PC-3 (cell line): ENCODE measurements around the gene CELA2B. TPM values are rescaled to one million over a fixed set of nuclear protein-coding genes. Genes with fewer than 3 reads are reported as not detected.
"Not testable (repeated sequence)": the region's sequence is repeated elsewhere in the genome, so short reads cannot be mapped to it uniquely, and the experiment has no call there.

ENCODE experiments used
- ATAC-seq: fragments of 200-7000 bp; cut with Tn5 transposase; 2 replicates; pipeline ENCODE4 v1.9.1; 2020; ENCODE audit warnings: mild to moderate bottlenecking, moderate library complexity
- BruUV-seq: library from RNA; stranded (reverse); fragments of 400-500 nt; replicated peaks from 2 replicates; lab custom pipeline; 2021; lab: Mats Ljungman, UMichigan
- CTCF ChIA-PET: fragments of 300-600 bp; sonication (Branson Sonifier 250); formaldehyde crosslinking; loops from one replicate; lab custom pipeline; 2022; ENCODE audit warnings: antibody characterized with exemption; lab: Charles Lee
- POLR2A ChIA-PET: fragments of 300-600 bp; sonication (Branson Sonifier 250); formaldehyde crosslinking; loops from one replicate; lab custom pipeline; 2022; ENCODE audit warnings: antibody characterized with exemption; ENCODE audit not compliant: unreplicated experiment; lab: Charles Lee
- DNase-seq: peaks from one replicate; pipeline ENCODE4 v3.0.0-alpha.2; 2015
- H2AFZ ChIP-seq: fragments of 300-600 bp; sonication (generic); 2 replicates; pipeline ENCODE4 v1.6.0; 2016; ENCODE audit warnings: antibody characterized with exemption, low read length
- H3F3A ChIP-seq: fragments of 300-600 bp; sonication (generic); one replicate; pipeline ENCODE4 v1.6.0; 2017; ENCODE audit warnings: antibody characterized with exemption, low read length, control low read depth, mild to moderate bottlenecking; ENCODE audit not compliant: unreplicated experiment
- H3K27ac ChIP-seq: fragments of 300-600 bp; sonication (generic); 2 replicates; pipeline ENCODE4 v1.5.1; 2016; ENCODE audit warnings: mild to moderate bottlenecking, low read length
- H3K27me3 ChIP-seq: fragments of 300-600 bp; sonication (generic); 2 replicates; pipeline ENCODE4 v1.6.1; 2016; ENCODE audit warnings: low read length, mixed read lengths
- H3K36me3 ChIP-seq: fragments of 300-600 bp; sonication (generic); 2 replicates; pipeline ENCODE4 v1.6.1; 2016; ENCODE audit warnings: low read depth, mixed run types, low read length, mixed read lengths
- H3K4me1 ChIP-seq: fragments of 300-600 bp; sonication (generic); 2 replicates; pipeline ENCODE4 v1.5.1; 2016; ENCODE audit warnings: low read length; ENCODE audit not compliant: insufficient read depth
- H3K4me2 ChIP-seq: fragments of 300-600 bp; sonication (generic); 2 replicates; pipeline ENCODE4 v1.6.0; 2016; ENCODE audit warnings: low read length
- H3K4me3 ChIP-seq: fragments of 300-600 bp; sonication (generic); 2 replicates; pipeline ENCODE4 v1.5.1; 2016; ENCODE audit warnings: mild to moderate bottlenecking, low read length, mixed read lengths
- H3K79me2 ChIP-seq: fragments of 300-600 bp; sonication (generic); 2 replicates; pipeline ENCODE4 v1.6.1; 2017; ENCODE audit warnings: low read length, mixed read lengths
- H3K9ac ChIP-seq: fragments of 300-600 bp; sonication (generic); 2 replicates; pipeline ENCODE4 v1.6.0; 2016; ENCODE audit warnings: mild to moderate bottlenecking, low read length
- H3K9me2 ChIP-seq: fragments of 300-600 bp; sonication (generic); replicated peaks from 2 replicates; pipeline ENCODE4 v1.6.1; 2016; ENCODE audit warnings: mixed run types, low read length, mixed read lengths
- H3K9me3 ChIP-seq: fragments of 300-600 bp; sonication (generic); 2 replicates; pipeline ENCODE4 v1.6.1; 2016; ENCODE audit warnings: low read length, mixed read lengths
- H4K20me1 ChIP-seq: fragments of 300-600 bp; sonication (generic); 2 replicates; pipeline ENCODE4 v1.6.1; 2016; ENCODE audit warnings: low read length, mixed read lengths
- CTCF ChIP-seq: fragments of 300-600 bp; sonication (generic); conservative IDR thresholded peaks from 2 replicates; pipeline ENCODE4 v1.5.1; 2017; ENCODE audit warnings: antibody characterized with exemption, low read depth, mild to moderate bottlenecking, low read length
- EZH2 ChIP-seq: fragments of 300-600 bp; sonication (generic); IDR thresholded peaks from one replicate; pipeline ENCODE4 v1.6.1; 2017; ENCODE audit warnings: antibody characterized with exemption, mild to moderate bottlenecking, low read length; ENCODE audit not compliant: unreplicated experiment
- EZH2phosphoT487 ChIP-seq: fragments of 300-600 bp; sonication (generic); IDR thresholded peaks from 2 replicates; pipeline ENCODE4 v1.6.1; 2018; ENCODE audit warnings: mild to moderate bottlenecking, antibody characterized with exemption, low read length, borderline replicate concordance
- intact Hi-C: fragments of 100-400 bp; cut with micrococcal nuclease; formaldehyde crosslinking; loops from 2 replicates; pipeline ENCODE4 v1.9.0; 2023
- total RNA-seq: library from RNA; depleted of rRNA; stranded (reverse); fragments of >200 nt; gene quantifications from 2 replicates; pipeline ENCODE4 v1.2.3, GENCODE V29; 2014

CELA2B gene
- total RNA-seq, 1 experiment from 2014 or later, result not detected

- ATAC-seq (no peak), DNase-seq (no peak)
- no peak overlapping the region for H3K9ac ChIP-seq
- CTCF ChIA-PET, result no interaction called here
- H3K4me2 ChIP-seq, result no peak overlapping the region
- H2AFZ ChIP-seq, result no peak overlapping the region
- H3K4me1 ChIP-seq, result no peaks in the 10 kb centered on the region
- H3K36me3 ChIP-seq, result no peaks in the 10 kb centered on the region
- TF ChIP-seq EZH2 (no peak), EZH2phosphoT487 (no peak), CTCF (no peak)
- H4K20me1 ChIP-seq, result no peaks in the 10 kb centered on the region
- no peaks in the 10 kb centered on the region for H3K27me3 ChIP-seq
- no peaks in the 10 kb centered on the region for H3F3A ChIP-seq
- no peaks in the 10 kb centered on the region for H3K79me2 ChIP-seq
- H3K9me2 ChIP-seq, result no peaks in the 10 kb centered on the region
- intact Hi-C loops, result no loop called here
- H3K27ac ChIP-seq, result no peak overlapping the region
- H3K4me3 ChIP-seq, result no peak overlapping the region
- POLR2A ChIA-PET, result no interaction called here
- no TSS peak for BruUV-seq
- no peaks in the 10 kb centered on the region for H3K9me3 ChIP-seq
Measured at GRCh38 chr1:15465674-15466073, 10.2 kb upstream of the CELA2B start.

GRCh38 chr1:15466955-15467625 is 8.8 kb upstream of the CELA2B start:
- H3K79me2 ChIP-seq, POLR2A ChIA-PET, H3K9ac ChIP-seq, H3K27ac ChIP-seq, H3K4me3 ChIP-seq, H2AFZ ChIP-seq, H3K9me2 ChIP-seq, H4K20me1 ChIP-seq, BruUV-seq, DNase-seq, H3K36me3 ChIP-seq, H3K27me3 ChIP-seq, H3K4me2 ChIP-seq, ATAC-seq, H3K9me3 ChIP-seq, CTCF ChIA-PET, intact Hi-C loops, H3F3A ChIP-seq, H3K4me1 ChIP-seq: not testable (repeated sequence)

GRCh38 chr1:15468145-15468544 is 7.8 kb upstream of the CELA2B start:
- no peaks in the 10 kb centered on the region for H3F3A ChIP-seq
- no peaks in the 10 kb centered on the region for H3K9me3 ChIP-seq
- H3K36me3 ChIP-seq, result no peaks in the 10 kb centered on the region
- no peak overlapping the region for H3K4me2 ChIP-seq
- TF ChIP-seq CTCF (no peak), EZH2 (no peak), EZH2phosphoT487 (no peak)
- DNase-seq (no peak), ATAC-seq (no peak)
- no peaks in the 10 kb centered on the region for H4K20me1 ChIP-seq
- no peaks in the 10 kb centered on the region for H3K27me3 ChIP-seq
- H3K9me2 ChIP-seq, result no peaks in the 10 kb centered on the region
- no peak overlapping the region for H3K9ac ChIP-seq
- no TSS peak for BruUV-seq
- POLR2A ChIA-PET, result no interaction called here
- no peak overlapping the region for H3K4me3 ChIP-seq
- CTCF ChIA-PET, result no interaction called here
- H2AFZ ChIP-seq, result no peak overlapping the region
- H3K79me2 ChIP-seq, result no peaks in the 10 kb centered on the region
- H3K4me1 ChIP-seq, result no peaks in the 10 kb centered on the region
- H3K27ac ChIP-seq, result no peak overlapping the region
- intact Hi-C loops, result no loop called here
